BLaER1 treated with 17β-estradiol and CSF1 and Interleukin-3, amounts not matched to agents 10 nM and 100 nM (cell line): ENCODE measurements around the gene MAPK4.

Source experiments
- H3K27ac ChIP-seq, 11 experiments: shearing (Covaris generic); formaldehyde crosslinking; 2 replicates each; pipeline ENCODE4 v1.8.1; 2022
- H3K27me3 ChIP-seq, 11 experiments: shearing (Covaris generic); formaldehyde crosslinking; 2 replicates each; pipeline ENCODE4 v1.8.1; 2022
- H3K36me3 ChIP-seq, 11 experiments: shearing (Covaris generic); formaldehyde crosslinking; 2 replicates each; pipeline ENCODE4 v1.8.1; 2022
- H3K4me1 ChIP-seq, 10 experiments: shearing (Covaris generic); formaldehyde crosslinking; 2 replicates each; pipeline ENCODE4 v1.8.1; 2022
- H3K4me2 ChIP-seq, 11 experiments: shearing (Covaris generic); formaldehyde crosslinking; 2 replicates each; pipeline ENCODE4 v1.8.1; 2022
- H3K4me3 ChIP-seq, 10 experiments: shearing (Covaris generic); formaldehyde crosslinking; 2 replicates each; pipeline ENCODE4 v1.8.1; 2022
- H3K9ac ChIP-seq, 11 experiments: shearing (Covaris generic); formaldehyde crosslinking; 2 replicates each; pipeline ENCODE4 v1.8.1; 2022
- H3K9me3 ChIP-seq, 11 experiments: shearing (Covaris generic); formaldehyde crosslinking; replicated peaks in 1 of 11; 2 replicates each; pipeline ENCODE4 v1.8.1; 2022
- H4K20me1 ChIP-seq, 11 experiments: shearing (Covaris generic); formaldehyde crosslinking; 2 replicates each; pipeline ENCODE4 v1.8.1; 2022
- Cebpa-rat ChIP-seq, 11 experiments: shearing (Covaris generic); IDR thresholded peaks; 2 replicates each; pipeline ENCODE4 v1.8.1; 2022

Gene MAPK4

GRCh38 chr18:50636366-50637057 lies 76.6 kb downstream of the MAPK4 start:
- Histone ChIP-seq H3K27me3 (no peaks in the 10 kb centered on the region), H3K4me3 (no peak overlapping the region), H3K27ac (no peak overlapping the region), H4K20me1 (no peaks in the 10 kb centered on the region), H3K36me3 (no peaks in the 10 kb centered on the region), H3K9ac (no peak overlapping the region), H3K9me3 (peaks cover 0 to 10% (median 0%) of the 10 kb centered on the region in 11 experiments; a peak in 4 of 22 replicates), H3K4me2 (no peak overlapping the region), H3K4me1 (peaks cover 0 to 52% (median 28%) of the 10 kb centered on the region in 10 experiments; a peak in 15 of 20 replicates)
- TF ChIP-seq Cebpa-rat (IDR thresholded peaks at IDR 0.05), result no peak

- no peak overlapping the region for H3K27ac ChIP-seq
- peaks cover 0 to 10% (median 0%) of the 10 kb centered on the region in 11 experiments; a peak in 4 of 22 replicates for H3K9me3 ChIP-seq
- no peaks in the 10 kb centered on the region for H3K36me3 ChIP-seq
- H4K20me1 ChIP-seq, result no peaks in the 10 kb centered on the region
- no peak overlapping the region for H3K4me3 ChIP-seq
- H3K4me1 ChIP-seq, result peaks cover 0 to 41% (median 23%) of the 10 kb centered on the region in 10 experiments; a peak in 15 of 20 replicates
- no peak for TF ChIP-seq Cebpa-rat (IDR thresholded peaks at IDR 0.05)
- no peak overlapping the region for H3K9ac ChIP-seq
- H3K27me3 ChIP-seq, result no peaks in the 10 kb centered on the region
- 0 out of 22 replicates have a peak overlapping the region, but pooled peaks of 1 of the 11 experiments have one; percentile 6 for H3K4me2 ChIP-seq
Observed at GRCh38 chr18:50638016-50638883, 78.4 kb downstream of the MAPK4 start.

GRCh38 chr18:50638884-50639420 lies 79.1 kb downstream of the MAPK4 start:
- Histone ChIP-seq H3K4me1 (peaks cover 0 to 35% (median 16%) of the 10 kb centered on the region in 10 experiments; a peak in 15 of 20 replicates), H3K4me3 (no peak overlapping the region), H3K27ac (no peak overlapping the region), H3K9ac (no peak overlapping the region), H3K27me3 (no peaks in the 10 kb centered on the region), H3K9me3 (peaks cover 0 to 10% (median 0%) of the 10 kb centered on the region in 11 experiments; a peak in 4 of 22 replicates), H3K4me2 (0 out of 22 replicates have a peak overlapping the region, but pooled peaks of 2 of the 11 experiments have one; percentile 1 to 6), H4K20me1 (no peaks in the 10 kb centered on the region), H3K36me3 (no peaks in the 10 kb centered on the region)
- TF ChIP-seq Cebpa-rat (IDR thresholded peaks at IDR 0.05), result no peak

GRCh38 chr18:50639711-50640110 lies 79.8 kb downstream of the MAPK4 start:
- H3K4me2 ChIP-seq, result peak overlapping the region in 4 of 11 experiments; percentile 14 to 30 (median 23); a peak in 5 of 22 replicates

DNA sequence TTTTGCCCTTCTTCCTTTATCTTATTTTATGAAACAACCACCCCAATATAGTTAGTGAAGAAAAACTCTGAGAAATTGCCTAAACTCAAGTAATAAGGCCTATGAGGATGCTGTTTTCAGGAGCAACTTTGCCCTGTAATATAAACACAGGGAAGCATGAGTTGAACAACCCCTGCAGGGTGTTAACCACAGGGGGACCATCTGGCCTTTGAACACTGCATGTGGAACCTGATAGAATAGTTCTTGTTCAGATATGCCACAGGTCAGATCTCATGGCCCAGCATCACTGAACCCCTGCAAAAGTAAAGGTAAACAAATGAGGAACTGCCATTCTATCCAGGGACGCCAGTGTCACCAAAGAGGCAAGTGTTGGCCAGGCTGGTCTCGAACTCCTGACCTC lies 82.6 kb downstream of the MAPK4 start:
- Histone ChIP-seq H3K36me3 (no peaks in the 10 kb centered on the region), H3K9ac (no peak overlapping the region), H3K4me1 (peaks cover 0 to 17% (median 3%) of the 10 kb centered on the region in 10 experiments; a peak in 8 of 20 replicates), H3K4me3 (no peak overlapping the region), H3K9me3 (no peaks in the 10 kb centered on the region), H4K20me1 (no peaks in the 10 kb centered on the region), H3K27ac (no peak overlapping the region), H3K4me2 (no peak overlapping the region), H3K27me3 (no peaks in the 10 kb centered on the region)
- no peak for TF ChIP-seq Cebpa-rat (IDR thresholded peaks at IDR 0.05)

More at GRCh38 chr18:50639711-50640110, 79.8 kb downstream of the MAPK4 start:
- Histone ChIP-seq H3K9ac (no peak overlapping the region), H4K20me1 (no peaks in the 10 kb centered on the region), H3K27me3 (no peaks in the 10 kb centered on the region), H3K4me1 (peaks cover 0 to 33% (median 9%) of the 10 kb centered on the region in 10 experiments; a peak in 14 of 20 replicates), H3K36me3 (no peaks in the 10 kb centered on the region), H3K27ac (no peak overlapping the region), H3K9me3 (peaks cover 0 to 10% (median 0%) of the 10 kb centered on the region in 11 experiments; a peak in 4 of 22 replicates), H3K4me3 (no peak overlapping the region)
- no peak for TF ChIP-seq Cebpa-rat (IDR thresholded peaks at IDR 0.05)

DNA sequence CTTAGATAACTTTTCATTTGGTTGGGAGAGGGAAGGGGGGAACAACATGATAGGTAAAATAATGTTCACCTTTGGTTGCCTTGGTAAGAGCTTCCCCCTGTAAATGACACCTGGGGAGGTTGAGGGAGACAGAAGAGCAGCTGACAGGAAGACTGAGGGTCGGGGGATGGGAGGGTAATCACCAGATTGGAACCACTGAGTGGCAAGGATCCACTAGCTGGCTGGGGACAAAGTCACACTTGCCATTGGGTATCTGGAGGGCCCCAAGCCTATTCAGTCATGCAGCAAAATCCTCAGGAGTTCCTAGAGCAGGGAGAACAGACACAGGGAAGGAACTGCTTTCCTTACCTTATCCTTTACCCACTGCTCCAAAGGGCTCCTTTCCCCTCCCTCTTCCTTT lies 84.3 kb downstream of the MAPK4 start:
- H3K9me3 ChIP-seq, result no peaks in the 10 kb centered on the region
- H3K9ac ChIP-seq, result no peak overlapping the region
- no peak for TF ChIP-seq Cebpa-rat (IDR thresholded peaks at IDR 0.05)
- H3K4me1 ChIP-seq, result peaks cover 0 to 16% (median 3%) of the 10 kb centered on the region in 10 experiments; a peak in 7 of 20 replicates
- H3K36me3 ChIP-seq, result no peaks in the 10 kb centered on the region
- H3K4me2 ChIP-seq, result peak overlapping the region in 5 of 11 experiments; percentile 4 to 27 (median 24); a peak in 3 of 22 replicates
- H3K27me3 ChIP-seq, result no peaks in the 10 kb centered on the region
- no peaks in the 10 kb centered on the region for H4K20me1 ChIP-seq
- H3K4me3 ChIP-seq, result no peak overlapping the region
- H3K27ac ChIP-seq, result no peak overlapping the region

GRCh38 chr18:50644807-50645206 lies 84.9 kb downstream of the MAPK4 start:
- Histone ChIP-seq H3K4me3 (no peak overlapping the region), H3K27ac (no peak overlapping the region), H3K36me3 (no peaks in the 10 kb centered on the region), H3K9ac (no peak overlapping the region), H3K9me3 (no peaks in the 10 kb centered on the region), H3K4me2 (no peak overlapping the region), H3K27me3 (no peaks in the 10 kb centered on the region), H3K4me1 (peaks cover 0 to 13% (median 2%) of the 10 kb centered on the region in 10 experiments; a peak in 7 of 20 replicates), H4K20me1 (no peaks in the 10 kb centered on the region)
- no peak for TF ChIP-seq Cebpa-rat (IDR thresholded peaks at IDR 0.05)

DNA sequence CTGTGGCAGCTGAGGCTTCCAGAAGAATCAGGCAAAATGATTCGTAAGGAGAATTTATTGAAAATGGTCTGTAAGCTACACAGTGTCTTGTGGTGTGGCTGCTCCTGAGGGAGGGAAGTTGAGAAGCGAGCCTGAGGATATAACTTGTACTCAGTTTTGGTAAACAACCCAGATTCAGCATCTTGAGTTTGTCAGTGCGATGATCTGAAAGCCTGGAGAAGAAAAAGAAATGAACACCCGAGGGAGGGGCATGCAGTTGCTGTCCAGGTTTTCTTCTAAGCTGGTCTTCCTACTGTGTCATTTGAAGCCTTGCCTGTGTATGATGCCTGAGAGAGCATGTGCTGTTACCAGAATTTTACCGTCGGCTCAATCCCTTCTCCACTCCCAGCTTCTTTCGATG lies 87.3 kb downstream of the MAPK4 start:
- no peaks in the 10 kb centered on the region for H3K36me3 ChIP-seq
- H3K27ac ChIP-seq, result no peak overlapping the region
- H3K27me3 ChIP-seq, result no peaks in the 10 kb centered on the region
- no peak overlapping the region for H3K4me3 ChIP-seq
- H3K9me3 ChIP-seq, result peaks cover 0 to 4% (median 0%) of the 10 kb centered on the region in 11 experiments; a peak in 1 of 22 replicates
- no peaks in the 10 kb centered on the region for H4K20me1 ChIP-seq
- H3K4me1 ChIP-seq, result peaks cover 0 to 8% (median 0%) of the 10 kb centered on the region in 10 experiments; a peak in 3 of 20 replicates
- no peak overlapping the region for H3K4me2 ChIP-seq
- H3K9ac ChIP-seq, result no peak overlapping the region
- TF ChIP-seq Cebpa-rat (IDR thresholded peaks at IDR 0.05), result no peak

- no peaks in the 10 kb centered on the region for H4K20me1 ChIP-seq
- peaks cover 0 to 8% (median 0%) of the 10 kb centered on the region in 10 experiments; a peak in 3 of 20 replicates for H3K4me1 ChIP-seq
- no peaks in the 10 kb centered on the region for H3K36me3 ChIP-seq
- no peak overlapping the region for H3K27ac ChIP-seq
- no peak overlapping the region for H3K4me2 ChIP-seq
- no peak overlapping the region for H3K4me3 ChIP-seq
- H3K9ac ChIP-seq, result no peak overlapping the region
- H3K9me3 ChIP-seq, result peaks cover 0 to 4% (median 0%) of the 10 kb centered on the region in 11 experiments; a peak in 1 of 22 replicates
- no peak for TF ChIP-seq Cebpa-rat (IDR thresholded peaks at IDR 0.05)
- H3K27me3 ChIP-seq, result no peaks in the 10 kb centered on the region
Observed at GRCh38 chr18:50647792-50648191, 87.9 kb downstream of the MAPK4 start.
